B cell (primary cell): ENCODE measurements around the gene FOXO3.

Source experiments
- EZH2 ChIP-seq: IDR thresholded peaks from 2 replicates; pipeline ENCODE4 v1.6.1; 2012; ENCODE audit warnings: borderline replicate concordance, low read depth, mild to moderate bottlenecking, moderate library complexity, low read length; ENCODE audit not compliant: insufficient read depth, poor library complexity, severe bottlenecking
- TF ChIP-seq, protein P1 (sequence below): fragments of 200-600 bp; IDR thresholded peaks from one replicate; pipeline ENCODE4 v1.8.0; 2022; ENCODE audit warnings: antibody characterized with exemption, mild to moderate bottlenecking

DNA sequence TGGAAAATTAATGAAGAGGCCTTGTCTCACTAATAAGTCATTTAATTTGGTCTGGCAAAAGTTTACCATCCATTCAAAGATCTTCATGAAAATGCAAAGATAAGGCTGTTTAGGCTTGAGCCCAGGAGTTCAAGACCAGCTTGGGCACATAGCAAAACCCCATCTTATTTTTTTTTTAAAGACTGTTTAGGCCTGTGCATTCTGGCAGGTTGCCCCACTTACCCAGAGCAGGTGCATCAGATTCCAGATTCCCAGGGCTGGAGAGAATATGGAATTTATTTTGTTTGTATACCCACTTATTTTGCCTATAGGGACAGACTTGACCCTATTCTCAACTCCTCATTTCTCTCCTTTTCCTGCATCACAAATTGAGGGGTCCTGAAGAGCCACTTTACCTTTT is 5.7 kb downstream of the FOXO3 start:
- TF ChIP-seq, protein P1, sequence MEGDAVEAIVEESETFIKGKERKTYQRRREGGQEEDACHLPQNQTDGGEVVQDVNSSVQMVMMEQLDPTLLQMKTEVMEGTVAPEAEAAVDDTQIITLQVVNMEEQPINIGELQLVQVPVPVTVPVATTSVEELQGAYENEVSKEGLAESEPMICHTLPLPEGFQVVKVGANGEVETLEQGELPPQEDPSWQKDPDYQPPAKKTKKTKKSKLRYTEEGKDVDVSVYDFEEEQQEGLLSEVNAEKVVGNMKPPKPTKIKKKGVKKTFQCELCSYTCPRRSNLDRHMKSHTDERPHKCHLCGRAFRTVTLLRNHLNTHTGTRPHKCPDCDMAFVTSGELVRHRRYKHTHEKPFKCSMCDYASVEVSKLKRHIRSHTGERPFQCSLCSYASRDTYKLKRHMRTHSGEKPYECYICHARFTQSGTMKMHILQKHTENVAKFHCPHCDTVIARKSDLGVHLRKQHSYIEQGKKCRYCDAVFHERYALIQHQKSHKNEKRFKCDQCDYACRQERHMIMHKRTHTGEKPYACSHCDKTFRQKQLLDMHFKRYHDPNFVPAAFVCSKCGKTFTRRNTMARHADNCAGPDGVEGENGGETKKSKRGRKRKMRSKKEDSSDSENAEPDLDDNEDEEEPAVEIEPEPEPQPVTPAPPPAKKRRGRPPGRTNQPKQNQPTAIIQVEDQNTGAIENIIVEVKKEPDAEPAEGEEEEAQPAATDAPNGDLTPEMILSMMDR: no peak
- TF ChIP-seq EZH2: no peak
